GM12873 (cell line): Measurements from ENCODE around the gene SLC41A3.
"Not testable (repeated sequence)": the region's sequence is repeated elsewhere in the genome, so short reads cannot be mapped to it uniquely, and the experiment has no call there.

Source experiments
- CTCF ChIP-seq: IDR thresholded peaks from 2 replicates; pipeline ENCODE4 v1.5.1; 2012; ENCODE audit warnings: low read depth, mild to moderate bottlenecking, moderate library complexity, low read length, control low read depth; ENCODE audit not compliant: insufficient read depth; ENCODE audit errors: missing control alignments

SLC41A3 gene

DNA sequence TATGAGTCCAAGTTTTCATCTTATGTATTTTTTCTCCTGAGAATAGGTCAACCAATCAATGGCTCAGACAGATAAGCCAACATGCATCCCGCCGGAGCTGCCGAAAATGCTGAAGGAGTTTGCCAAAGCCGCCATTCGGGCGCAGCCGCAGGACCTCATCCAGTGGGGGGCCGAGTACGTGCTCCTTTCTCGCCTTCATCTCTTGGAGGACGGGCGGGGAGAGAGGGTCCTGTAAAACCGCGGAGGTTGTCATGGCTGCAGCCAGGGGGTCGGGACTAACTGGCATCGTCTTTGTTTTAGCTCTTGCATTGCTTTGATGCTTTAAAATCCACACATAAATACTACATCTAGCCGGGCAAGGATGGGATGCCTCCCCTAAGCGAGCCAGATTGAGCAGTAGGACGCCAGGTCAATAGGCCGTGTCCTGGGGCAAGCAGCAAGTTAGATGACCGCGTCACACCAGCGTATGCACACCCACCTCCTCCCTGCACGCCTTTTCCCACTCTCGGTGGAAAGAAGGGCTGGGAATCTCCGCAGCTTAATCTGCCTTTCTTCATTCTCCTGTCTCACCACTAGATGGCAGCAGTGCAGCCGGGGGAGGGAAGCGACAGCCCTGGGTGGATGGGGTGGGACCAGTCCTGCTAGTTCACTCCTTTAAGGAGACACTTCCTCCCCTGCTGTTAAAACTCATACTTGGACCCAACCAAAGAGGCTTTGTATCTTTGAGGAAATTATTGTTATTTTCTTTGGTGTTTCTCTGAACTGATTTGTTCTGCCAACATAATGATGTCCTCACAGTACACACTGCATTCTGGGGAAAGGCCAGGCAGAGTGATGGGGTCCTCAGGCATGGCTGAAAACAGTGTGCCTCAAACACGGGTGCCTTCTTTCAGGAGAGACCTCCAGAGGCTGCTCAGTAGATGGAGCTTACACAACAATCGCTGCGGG, 111.7 kb downstream of the SLC41A3 start:
- peak; percentile 68 for TF ChIP-seq CTCF

DNA sequence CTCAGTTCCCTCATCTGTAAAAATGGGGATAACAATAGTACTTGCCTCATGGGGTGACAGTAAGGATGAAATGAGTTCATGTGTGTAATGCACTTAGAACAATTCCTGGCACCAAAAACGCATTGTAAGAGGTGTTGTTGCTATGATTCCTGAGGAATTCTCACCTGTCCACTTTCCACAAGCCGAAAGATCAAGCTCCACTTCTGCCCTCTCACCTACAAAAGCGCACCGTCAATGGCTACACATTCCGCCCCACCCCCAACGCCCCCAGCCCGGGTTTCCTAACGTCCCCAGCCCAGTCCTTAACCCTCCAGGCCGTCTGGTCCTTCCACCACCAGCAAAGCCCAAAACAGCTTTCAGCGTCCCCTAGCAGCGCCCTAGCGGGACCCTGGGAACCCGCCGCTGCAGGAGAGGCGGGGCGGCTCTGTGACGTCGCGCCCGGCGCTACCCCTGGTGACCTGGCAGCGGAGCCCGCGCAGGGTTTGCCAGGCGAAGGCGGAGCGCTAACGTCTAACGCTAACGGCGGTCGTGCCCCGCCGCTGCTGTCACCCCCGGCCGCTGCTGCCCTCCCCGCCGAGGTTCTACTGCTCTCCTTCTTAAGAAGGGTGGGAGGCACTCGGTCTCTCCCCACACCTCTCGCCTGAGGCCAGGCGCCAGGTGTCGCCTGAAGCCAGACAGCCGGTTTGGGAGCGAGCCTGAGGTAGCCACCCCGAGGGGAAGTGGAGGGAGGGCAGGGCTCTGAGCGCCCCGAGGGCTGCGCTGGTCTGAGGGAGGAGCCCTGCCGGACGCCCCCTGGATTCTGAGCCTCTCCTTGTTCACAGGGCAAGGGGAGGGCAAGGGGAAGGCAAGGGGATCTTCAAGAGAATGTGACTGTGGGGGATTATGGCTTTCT, 115.0 kb downstream of the SLC41A3 start, which contains the start of gene ROPN1B:
TSS of gene ROPN1B (plus strand) at position 478 of the 892 bp plus-strand sequence. CDS start 2,877 bp downstream, outside the sequence.
- not testable (repeated sequence) for TF ChIP-seq CTCF

- TF ChIP-seq CTCF, result no peak
Observed at GRCh38 chr3:125967156-125967555, 116.8 kb downstream of the SLC41A3 start.

- TF ChIP-seq CTCF, result no peak
Observed at GRCh38 chr3:125965505-125965904, 118.4 kb downstream of the SLC41A3 start.

GRCh38 chr3:125961289-125961589, 122.7 kb downstream of the SLC41A3 start:
- TF ChIP-seq CTCF, result no peak

- TF ChIP-seq CTCF, result no peak
Observed at GRCh38 chr3:125960456-125961288, 123.3 kb downstream of the SLC41A3 start.
